PC-3 (cell line): ENCODE results near the gene ADAM11.

ENCODE experiments used
- EZH2 ChIP-seq: fragments of 300-600 bp; sonication (generic); IDR thresholded peaks from one replicate; pipeline ENCODE4 v1.6.1; 2017; ENCODE audit warnings: antibody characterized with exemption, mild to moderate bottlenecking, low read length; ENCODE audit not compliant: unreplicated experiment
- EZH2phosphoT487 ChIP-seq: fragments of 300-600 bp; sonication (generic); IDR thresholded peaks from 2 replicates; pipeline ENCODE4 v1.6.1; 2018; ENCODE audit warnings: mild to moderate bottlenecking, antibody characterized with exemption, low read length, borderline replicate concordance
- TF ChIP-seq, protein P1 (sequence below): fragments of 300-600 bp; sonication (generic); conservative IDR thresholded peaks from 2 replicates; pipeline ENCODE4 v1.5.1; 2017; ENCODE audit warnings: antibody characterized with exemption, low read depth, mild to moderate bottlenecking, low read length

DNA sequence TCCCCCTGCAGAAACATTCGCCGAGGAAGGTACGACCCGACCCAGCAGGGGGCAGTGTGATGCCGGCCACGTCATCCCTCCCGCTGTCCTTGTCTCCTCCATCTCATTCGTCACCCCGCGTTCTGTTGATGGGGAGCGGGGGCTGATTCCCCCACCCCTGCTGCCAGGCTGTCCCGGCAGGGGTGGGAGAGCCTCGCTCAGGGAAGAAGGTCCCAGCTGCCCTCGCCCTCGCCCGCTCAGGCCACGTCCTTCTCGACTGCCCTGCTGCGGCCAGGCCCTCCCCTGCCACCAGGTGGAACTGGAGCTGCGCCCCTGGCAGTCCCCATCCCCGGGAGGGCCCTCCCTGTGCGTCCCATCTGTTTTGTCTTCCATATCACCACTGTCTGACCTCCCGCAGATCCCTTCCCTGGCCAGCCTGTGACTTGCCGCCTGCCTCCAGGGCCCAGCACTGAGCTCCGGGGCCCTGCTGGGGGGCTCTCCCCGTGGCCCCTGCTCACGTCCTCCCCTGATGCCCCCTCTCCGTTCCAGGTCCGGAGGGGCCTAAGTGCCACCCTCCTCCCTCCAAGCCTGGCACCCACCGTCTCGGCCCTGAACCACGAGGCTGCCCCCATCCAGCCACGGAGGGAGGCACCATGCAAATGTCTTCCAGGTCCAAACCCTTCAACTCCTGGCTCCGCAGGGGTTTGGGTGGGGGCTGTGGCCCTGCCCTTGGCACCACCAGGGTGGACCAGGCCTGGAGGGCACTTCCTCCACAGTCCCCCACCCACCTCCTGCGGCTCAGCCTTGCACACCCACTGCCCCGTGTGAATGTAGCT, 20.6 kb downstream of the ADAM11 start:
- TF ChIP-seq, protein P1, sequence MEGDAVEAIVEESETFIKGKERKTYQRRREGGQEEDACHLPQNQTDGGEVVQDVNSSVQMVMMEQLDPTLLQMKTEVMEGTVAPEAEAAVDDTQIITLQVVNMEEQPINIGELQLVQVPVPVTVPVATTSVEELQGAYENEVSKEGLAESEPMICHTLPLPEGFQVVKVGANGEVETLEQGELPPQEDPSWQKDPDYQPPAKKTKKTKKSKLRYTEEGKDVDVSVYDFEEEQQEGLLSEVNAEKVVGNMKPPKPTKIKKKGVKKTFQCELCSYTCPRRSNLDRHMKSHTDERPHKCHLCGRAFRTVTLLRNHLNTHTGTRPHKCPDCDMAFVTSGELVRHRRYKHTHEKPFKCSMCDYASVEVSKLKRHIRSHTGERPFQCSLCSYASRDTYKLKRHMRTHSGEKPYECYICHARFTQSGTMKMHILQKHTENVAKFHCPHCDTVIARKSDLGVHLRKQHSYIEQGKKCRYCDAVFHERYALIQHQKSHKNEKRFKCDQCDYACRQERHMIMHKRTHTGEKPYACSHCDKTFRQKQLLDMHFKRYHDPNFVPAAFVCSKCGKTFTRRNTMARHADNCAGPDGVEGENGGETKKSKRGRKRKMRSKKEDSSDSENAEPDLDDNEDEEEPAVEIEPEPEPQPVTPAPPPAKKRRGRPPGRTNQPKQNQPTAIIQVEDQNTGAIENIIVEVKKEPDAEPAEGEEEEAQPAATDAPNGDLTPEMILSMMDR: peak; percentile 99
- TF ChIP-seq EZH2: no peak
- TF ChIP-seq EZH2phosphoT487: no peak
